Fibroblast of upper back skin (primary cell): ENCODE data around the gene FHOD1.

Experiments
- DNase-seq: peaks from one replicate; pipeline ENCODE4 v3.0.0-alpha.2; 2013

Gene FHOD1

DNA sequence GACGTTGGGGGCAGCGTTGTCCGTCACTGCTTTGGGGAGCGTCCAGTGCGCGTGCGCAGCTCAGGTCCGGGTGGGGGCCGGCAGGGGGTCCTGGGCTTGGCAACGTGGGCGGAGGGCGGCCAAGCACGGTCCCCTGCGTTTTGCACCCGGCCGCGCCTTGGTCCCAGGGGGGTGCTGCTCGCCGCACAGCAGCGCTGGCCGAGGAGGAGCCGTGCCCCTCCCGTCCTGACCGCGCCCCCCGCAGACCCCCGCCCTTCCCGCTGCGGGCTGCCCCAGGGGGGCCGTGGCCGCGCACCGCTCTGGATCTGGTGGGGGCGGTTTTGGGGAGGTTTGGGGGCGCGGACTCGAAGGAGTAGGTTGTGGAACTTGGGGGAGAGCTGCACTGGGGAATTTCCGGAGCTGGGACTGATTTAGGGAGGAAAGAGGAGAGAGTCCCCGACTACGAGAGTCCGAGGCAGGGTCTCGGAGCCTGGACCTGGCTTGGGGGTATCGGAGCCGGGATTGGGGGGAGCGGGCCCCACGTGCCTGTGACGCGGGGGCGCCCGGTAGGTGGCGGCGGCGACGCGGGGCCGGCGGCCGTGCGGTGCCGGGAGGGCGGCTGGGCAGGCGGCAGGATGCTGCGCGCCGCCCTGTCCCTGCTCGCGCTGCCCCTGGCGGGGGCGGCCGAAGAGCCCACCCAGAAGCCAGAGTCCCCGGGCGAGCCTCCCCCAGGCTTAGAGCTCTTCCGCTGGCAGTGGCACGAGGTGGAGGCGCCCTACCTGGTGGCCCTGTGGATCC, 1.3 kb upstream of the FHOD1 start, which contains the start of gene SLC9A5:
TSS of gene SLC9A5 (plus strand) at position 579 of the 777 bp plus-strand sequence. CDS start at position 615, 36 bp downstream.
- peak; percentile 20 for DNase-seq

DNA sequence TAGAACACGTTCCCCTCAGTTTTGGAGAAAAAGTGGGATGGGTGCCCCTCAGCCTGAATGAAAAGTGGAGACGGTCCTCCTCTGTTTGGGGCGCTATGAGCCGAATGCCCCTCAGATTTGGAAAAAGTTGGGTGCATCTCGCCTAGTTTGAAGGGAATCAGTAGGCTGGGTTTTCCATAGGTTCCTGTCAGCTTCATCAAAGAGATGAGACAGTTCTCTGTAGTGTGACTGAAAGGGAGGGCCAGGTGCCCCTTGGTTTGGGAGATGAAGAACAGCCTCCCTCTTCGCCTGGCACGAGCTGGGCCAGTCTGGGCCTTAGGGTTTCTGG, 756 bp upstream of the FHOD1 start:
- no peak for DNase-seq

DNA sequence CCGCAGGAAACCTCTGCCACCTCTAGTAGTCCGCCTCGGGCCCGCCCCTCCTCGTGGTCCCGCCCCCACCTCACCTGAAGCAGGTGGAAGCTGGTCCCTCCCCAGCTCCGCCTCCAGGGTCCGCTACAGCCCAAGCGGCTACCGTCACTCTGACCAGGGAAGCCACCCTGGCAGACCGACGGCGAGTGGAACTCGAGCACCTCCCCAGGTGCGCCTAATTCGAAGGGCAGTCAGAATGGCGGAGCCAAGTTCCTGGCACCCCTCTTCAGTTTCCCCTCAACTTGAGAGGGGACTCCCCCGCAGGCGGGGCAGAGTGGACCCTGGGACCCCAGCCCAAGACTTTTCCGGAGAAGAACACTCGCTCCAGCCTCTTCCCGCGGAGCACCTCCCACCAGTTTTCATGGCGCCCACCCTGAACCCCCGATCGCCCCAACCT, 507 bp downstream of the FHOD1 start:
- no peak for DNase-seq

DNA sequence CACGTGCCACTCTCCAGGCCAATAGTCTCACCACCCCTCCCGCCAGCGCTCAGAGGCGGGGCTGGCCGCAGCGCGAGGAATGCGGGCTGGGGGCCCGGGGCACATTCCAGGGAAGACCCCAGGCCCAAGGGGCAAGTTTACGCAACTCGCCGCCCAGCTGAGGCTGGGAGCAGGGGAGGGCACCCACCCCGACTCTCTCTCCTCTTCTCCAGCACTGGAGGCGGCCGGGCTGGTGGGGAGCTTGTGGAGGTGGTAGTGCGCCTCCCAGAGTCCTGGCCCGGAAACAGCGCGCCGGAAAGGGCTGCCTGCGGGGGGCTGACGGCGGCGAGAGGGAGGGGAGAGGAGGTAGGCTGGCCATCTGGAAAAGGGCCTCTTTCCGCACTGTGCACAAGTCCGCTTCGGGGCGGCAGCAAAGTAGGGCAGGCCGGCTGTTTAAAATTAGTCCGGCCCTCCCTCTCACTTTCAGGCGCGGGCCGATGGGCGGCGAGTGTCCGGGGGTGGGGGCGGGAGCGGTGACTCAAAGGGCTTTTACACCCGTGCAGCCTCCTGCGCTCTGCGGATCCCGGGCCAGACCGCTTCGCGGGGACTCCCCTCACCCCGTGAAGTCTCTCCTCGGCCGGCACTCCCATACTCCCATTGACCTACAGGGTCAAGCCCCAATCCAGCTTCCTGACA, 1.1 kb downstream of the FHOD1 start:
- DNase-seq, result peak; percentile 87

DNA sequence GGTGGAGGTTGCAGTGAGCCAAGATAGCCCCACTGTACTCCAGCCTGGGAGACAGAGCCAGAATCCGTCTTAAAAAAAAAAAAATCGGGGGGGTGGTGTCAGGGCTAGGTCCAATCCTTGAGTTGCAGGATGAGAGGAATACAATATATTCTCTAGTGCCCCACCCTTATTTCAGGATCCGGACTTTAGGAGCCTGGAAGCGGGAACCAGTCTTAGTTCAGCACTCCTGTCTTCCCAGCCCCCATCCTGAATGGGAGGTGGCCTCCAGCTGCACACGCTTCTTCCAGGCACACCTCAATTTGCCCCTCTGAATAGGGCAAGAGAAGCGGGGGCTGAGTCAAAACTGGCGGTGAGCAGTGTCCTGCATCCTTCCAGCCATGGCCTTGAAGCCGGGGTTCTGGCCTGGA, 1.6 kb downstream of the FHOD1 start:
- DNase-seq, result no peak

DNA sequence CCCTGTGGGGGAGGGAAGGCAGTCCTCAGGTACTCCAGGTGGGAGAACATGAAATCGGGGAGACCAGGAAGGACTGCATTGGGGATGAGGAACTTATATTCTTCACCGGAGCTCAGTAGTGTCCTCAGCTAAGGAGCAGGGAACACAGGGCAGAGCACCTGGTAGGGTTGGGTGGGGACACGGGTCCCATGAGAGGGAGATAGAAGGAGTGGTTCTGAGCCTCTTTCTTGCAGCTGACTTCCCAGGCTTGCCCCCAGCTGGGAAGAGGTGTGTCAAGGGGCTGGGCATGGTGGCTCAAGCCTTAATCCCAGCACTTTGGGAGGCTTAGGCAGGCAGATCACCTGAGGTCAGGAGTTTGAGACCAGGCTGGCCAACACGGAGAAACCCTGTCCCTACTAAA, 2.1 kb downstream of the FHOD1 start:
- DNase-seq, result no peak

DNA sequence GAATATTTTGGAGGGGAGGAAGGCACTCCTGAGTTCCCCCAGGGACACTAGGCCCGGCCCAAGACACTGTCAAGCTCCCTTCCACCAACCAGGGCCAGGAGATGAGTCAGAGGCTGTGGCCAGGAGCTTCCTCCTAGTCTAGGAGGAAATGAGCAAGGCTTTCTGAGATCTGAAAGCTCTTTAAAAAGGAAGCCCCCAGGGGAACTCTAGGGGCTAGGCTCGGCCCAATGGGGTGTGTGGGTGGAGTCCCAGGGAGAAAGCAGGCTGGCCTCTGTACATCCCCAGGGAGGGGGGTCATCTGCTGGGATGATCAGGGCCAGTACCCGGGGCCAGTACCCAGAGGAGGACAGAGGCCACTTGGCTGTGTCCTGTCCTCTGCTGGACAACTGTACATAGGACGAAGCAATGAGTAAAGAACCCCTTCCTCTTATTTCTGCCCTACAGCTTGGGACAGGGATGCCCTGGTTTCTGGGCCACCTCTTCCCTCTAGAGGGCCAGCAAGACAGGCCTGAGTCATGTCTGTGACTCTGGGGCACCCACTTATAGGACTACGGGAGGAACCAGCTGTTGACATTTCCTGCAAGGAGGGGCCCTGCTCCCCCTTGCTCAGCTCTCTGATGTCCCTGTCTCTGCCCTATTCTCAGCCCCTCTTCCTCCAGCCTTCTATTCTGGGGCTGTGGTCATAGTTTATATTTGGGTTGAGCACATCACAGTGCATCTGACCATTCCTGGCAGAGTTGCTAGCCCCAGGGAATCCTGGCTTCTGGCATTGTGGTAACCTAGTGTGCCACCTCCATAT, 2.7 kb downstream of the FHOD1 start:
- DNase-seq, result peak; percentile 94

DNA sequence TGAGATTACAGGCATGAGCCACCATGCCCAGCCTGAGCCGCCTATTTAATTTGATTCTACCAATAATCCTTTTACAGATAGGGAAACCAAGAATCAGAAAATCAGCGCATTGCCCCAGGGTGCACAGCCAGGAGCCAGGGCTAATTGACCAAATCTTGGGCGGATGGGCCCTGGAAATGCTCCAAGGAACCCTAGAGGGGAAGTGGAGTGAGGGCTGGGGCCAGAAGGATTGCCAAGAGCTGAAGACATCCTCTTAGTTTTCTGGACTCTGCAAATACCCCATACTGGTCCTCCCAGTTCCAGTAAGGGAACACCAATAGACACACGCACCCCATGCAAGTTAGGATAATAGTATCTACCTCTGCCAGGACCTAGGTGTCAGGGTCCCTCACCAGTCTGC, 3.8 kb downstream of the FHOD1 start:
- DNase-seq, result no peak

DNA sequence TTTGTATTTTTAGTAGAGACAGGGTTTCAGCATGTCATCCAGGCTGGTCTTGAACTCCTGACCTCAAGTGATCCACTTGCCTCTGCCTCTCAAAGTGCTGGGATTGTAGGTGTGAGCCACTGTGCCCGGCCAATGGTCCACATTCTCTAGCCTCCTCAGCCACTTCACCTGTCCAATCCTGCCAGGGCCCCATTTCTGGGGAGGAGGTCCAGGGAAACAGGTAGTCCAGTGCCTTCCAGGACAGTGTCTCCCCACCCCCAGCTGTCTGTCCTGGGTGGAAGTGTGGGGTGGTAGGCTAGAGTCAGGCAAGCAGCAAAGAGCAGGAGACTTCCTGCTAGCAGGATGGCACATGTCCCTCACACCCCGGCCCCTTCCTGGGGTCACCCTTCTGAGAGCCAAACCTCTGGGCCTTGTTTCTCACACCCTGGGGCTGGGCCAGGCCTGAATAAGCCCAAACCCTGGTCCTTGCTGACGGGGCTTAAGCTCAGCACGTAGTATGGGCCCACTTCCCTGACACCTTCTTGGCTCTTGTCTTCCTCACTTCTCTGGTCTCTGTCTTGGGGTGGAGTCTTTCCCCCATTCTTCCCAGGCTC, 5.0 kb downstream of the FHOD1 start:
- DNase-seq, result no peak

DNA sequence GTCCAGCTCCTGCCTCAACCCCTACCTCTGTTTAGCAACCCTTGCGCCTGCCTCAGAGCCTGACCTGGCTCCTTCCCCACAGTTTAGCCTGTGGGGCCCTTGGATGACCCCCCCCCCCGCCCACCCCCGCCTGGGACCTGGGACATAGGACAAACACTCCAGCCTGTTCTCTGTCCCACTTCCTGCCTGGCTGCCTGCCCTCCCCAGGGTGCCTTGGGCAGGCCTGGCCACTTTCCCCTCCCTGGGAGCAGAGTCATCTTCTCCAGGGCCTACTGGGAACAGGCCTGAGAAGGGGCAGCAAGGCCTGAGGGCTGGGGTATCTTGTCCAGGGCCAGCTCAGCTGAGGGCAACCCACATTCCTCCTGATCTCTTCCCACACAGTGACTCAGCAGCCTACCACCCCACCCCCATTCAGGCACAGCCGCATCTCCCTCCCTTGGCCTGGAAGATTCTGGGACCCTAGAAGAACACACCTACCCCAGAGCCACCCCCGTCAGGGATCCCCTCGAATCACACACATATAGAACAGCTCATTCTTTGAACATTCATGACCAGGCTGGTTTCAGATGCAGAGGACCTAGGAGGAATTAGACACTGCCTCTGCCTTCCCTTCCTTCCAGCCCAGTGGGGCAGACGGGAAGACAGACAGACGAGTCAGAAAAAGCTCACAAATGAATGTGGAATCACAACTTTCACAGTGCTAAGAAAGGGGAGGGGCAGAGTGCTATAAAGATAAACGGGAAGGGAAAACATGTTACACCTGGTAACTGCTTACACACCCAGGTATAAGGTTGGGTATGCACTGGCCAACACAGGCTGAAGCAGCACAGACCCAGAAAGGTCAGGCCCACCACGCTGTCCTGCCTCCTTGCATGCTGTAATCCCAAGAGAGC, 6.0 kb downstream of the FHOD1 start:
- peak; percentile 83 for DNase-seq

DNA sequence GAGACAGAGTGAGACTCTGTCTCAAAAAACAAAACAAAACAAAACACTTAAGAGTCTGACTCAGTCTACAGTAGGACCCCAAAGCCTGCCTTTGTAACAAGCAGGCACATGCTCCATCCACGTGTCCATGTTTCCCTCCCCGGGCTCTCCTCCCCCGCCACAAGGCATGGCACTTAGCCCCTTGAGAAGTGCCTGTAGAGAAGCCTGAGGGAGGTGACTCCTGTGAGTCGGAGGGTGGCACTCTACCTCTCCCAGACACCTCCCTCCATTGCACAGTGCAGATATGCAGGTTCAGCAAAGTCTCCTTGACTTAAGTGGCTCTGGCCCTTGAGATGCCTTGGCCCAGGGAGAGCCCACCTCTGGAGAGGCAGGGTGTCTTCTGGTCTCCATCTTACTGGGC, 6.8 kb downstream of the FHOD1 start:
- peak; percentile 24 for DNase-seq

DNA sequence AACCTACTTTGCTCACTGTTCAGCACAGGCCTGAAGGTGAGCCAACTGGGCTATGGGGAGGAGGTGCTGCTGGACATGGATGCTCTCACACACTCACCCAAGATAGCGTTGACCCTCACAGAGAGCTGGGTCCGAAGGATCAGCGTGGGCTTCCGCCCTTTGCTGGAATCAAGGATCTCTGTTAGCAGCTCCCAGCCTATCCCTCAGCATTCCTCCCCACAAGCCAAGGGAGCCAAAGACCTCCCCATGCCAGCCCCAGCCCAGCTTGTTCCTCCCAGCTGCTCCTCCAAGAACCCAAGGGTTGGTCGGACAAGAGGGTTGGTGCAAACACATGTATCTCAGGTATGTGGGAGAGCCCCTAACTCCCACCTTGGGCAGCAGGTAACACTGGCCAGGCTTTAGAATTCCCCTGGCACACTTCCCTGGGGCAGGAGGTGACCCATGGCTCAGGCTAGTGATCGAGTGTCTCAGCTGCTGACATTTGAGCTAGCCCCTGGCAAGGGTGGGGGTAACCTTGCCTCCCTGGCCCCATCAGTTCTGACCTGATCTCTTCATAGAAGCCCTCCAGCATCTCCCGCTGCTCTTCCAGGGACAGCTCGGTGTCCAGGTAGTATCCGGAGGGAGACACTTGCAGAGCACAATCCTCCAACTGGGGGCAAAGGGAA, 8.3 kb downstream of the FHOD1 start:
- no peak for DNase-seq

DNA sequence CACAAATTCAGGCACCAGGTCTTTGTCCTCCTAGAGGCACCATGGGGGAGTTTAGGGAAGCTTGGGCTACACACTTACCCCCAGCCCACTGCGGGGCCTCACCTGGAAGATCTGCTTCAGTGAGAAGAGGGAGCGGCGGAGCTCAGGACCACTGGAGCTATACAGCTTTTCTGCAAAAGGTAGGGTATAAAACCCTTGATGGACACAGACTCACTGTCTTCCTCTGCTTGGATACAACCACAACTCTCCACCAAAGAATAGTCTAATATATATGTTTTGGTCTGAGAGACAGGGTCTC, 9.1 kb downstream of the FHOD1 start:
- DNase-seq, result no peak

DNA sequence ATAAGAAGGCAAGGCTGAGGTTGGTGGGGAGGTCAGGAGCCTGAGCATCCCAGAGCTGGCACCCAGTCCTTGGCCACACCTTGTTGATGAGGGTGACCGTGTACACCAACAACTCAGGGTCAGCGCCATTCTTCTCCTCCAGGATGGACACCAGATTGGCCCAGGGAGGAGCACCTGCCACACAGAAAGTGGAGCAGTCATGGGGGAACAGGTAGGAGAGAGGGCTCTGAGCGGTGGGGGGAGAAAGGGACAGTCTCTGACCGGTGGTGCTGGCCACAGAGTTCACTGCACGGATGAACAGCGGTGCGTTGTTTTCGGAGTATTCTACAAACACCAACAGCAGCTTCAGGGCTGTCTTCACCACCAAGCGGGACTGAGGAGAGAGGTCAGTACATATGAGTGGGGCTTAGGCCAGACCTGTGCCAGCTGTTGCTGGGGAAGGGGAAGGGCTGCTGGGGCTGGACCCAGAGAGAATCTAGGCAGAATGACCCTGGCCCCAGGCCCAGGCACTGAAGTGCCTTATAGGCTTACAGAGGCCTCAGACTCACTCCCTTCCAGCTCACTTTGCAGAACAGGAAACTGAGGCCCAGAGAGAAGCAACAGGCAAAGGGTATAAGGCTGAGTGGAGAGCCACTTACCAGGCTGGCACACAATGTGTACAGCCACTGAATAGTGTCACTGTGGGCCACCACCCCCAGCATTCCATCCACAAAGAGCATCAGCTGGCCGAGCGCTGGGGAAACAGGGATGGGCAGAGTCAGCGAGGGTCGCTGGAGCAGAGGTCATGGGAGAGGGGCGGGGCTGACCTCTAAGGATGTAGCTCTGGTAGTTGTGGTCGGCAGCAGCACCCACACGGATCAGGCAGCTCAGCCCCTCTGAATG, 9.6 kb downstream of the FHOD1 start:
- DNase-seq, result no peak

DNA sequence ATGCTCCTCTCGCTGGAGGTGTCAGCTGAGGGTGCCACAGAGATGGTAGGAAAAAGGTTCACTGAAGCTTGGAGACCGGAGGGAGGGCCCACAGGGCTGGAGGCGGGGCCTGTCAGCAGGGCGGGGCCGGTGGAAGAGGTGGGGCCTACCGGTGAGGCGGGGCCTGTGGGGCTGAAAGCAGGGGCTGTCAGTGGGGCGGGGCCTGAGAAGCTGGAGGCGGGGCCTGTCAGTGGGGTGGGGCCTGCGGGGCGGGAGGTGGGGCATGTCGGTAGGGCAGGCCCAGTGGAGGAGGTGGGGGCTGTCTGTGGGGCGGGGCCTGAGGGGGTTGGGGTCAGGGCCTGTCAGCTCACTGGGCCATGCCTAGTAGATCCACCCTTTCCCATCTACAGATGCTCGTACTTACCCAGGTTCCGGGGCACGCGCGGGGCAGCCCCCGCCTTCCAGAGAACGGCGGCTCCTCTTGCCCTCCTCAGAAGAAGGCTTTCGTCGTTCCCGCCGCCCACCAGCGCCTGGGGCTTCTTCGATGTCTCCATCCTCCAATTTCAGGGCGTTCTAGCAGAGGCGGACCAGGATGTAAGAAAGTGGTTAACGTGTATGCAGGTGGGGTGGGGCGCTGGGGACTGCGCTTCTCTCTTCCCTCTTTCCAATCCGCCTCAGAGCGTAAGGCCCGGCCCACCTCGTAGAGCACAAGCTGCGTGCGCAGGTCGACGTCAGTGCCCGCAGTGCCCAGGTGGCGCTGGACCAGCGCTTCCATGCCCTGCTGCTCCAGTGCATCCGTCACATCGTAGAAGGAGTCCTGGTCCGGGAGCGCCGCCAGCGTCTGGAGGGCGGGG, 10.5 kb downstream of the FHOD1 start:
- DNase-seq, result peak; percentile 39

DNA sequence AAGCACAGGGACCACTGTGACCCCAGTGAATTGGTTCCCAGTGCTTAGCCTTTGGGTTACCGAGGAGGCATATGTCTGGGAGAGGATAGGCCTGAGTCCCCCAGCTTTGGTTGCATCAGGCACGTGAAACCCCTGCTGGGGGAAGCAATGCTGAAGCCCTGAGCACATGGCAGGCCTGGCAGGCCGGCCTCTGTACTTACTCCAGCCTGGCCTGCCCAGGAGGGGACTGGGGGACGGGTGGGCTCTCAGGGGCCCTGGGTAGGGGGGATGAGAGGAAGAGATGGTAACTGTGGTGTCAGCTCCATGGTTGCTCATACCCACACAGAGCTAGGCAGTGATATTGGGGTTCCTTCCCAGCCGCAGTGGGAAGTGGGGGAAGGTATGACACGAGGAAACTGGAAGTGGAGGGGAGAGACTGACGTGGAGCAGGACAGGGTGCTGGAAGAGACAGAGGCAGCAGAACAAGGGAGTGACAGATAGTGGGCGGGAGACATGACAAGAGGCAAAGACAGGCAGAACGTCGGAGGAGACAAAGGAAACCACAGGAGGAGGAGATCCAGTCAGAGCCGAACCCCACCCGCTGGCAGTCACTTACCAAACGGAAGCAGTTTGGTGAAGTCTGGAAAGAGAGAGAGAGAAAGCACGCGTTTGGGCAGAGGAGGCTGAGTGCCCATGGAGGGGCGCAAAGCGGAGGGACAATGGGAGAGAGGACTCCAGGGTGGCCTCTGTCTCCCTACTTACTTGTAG, 11.3 kb downstream of the FHOD1 start:
- no peak for DNase-seq

DNA sequence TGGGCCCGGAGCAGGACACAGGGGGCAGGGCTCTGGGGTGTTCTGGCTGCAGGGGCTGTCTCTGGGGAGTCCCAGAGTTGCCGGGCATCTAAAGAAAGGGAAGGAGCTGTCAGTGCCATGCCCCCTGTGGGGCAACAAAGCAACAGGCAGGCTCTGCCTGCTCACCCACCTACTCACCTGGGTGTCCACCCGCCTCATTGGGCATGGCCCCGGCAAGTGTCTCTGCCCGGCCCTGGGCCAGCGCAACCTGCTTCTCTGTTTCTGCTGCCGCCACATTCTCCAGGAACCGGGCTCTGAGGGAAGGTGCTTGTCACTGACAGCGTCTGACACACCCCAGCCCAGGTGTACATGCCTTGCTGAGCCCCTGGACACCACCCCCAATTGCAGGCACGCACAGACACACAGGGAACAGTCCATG, 13.1 kb downstream of the FHOD1 start:
- no peak for DNase-seq

DNA sequence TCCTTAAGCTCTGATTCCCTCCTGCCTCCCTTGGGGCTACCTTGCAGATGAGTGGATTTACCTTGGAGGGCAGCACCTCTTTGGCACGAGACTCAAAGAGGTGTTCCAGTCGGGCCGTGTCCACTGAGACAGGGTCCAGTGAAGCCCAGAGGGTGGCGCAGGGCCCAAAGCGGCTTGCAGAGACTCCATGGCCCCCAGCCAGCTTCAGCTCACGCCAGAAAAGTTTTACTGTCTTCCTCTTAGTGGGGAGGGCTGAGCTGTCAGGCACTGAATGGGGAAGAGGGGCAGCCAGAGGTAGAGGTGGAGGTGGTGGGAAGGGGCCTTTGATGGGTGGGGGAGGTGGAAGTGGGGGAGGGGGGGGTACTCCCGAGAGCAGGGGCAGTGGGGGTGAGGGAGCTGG, 13.7 kb downstream of the FHOD1 start:
- no peak for DNase-seq
